Measurements from ENCODE around the gene BCAS3. TPM values are rescaled to one million over a fixed set of nuclear protein-coding genes. Genes with fewer than 3 reads are reported as not detected.
A peak's percentile ranks its signal among the peaks of the same experiment; 100 is the strongest.
"Not testable (repeated sequence)": the region's sequence is repeated elsewhere in the genome, so short reads cannot be mapped to it uniquely, and the experiment has no call there.

BCAS3 gene
- total and polyA plus RNA-seq, 10 donors: 3.7 to 56.0 (median 42.3) TPM

- Histone ChIP-seq H3K27me3 (replicated peaks in 1 of 7) (no peaks in the 10 kb centered on the region), H3K4me1 (no peaks in the 10 kb centered on the region), H3K36me3 (no peaks in the 10 kb centered on the region), H3K27ac (no peak overlapping the region), H3K4me3 (no peak overlapping the region), H3K9me3 (no peaks in the 10 kb centered on the region)
- intact Hi-C loops (cut with DNase I; ENCODE audit: low total_unique reads): no loop called here
- TF ChIP-seq CTCF (IDR thresholded peaks at IDR 0.05 in 8 of 11, conservative IDR thresholded peaks at IDR 0.05 in 3 of 11): no peak
- no peak for TF ChIP-seq POLR2A (IDR thresholded peaks at IDR 0.05)
- TF ChIP-seq POLR2AphosphoS5 (IDR thresholded peaks at IDR 0.05): no peak
- DNase-seq: no peak
- WGBS, 5 donors: 87 to 93% (median 91%) methylated on average over 6 of the region's 6 CpGs
Observed at GRCh38 chr17:60934723-60935122, 257.1 kb downstream of the BCAS3 start.

- intact Hi-C loops (cut with DNase I; ENCODE audit: low total_unique reads); H3K27ac ChIP-seq; H3K36me3 ChIP-seq; H3K9me3 ChIP-seq; H3K4me1 ChIP-seq; DNase-seq; H3K4me3 ChIP-seq; H3K27me3 ChIP-seq (replicated peaks in 1 of 7): not testable (repeated sequence)
Observed at GRCh38 chr17:60935991-60936390, 258.3 kb downstream of the BCAS3 start.

- no peak for DNase-seq
- H3K27ac ChIP-seq: no peak overlapping the region
- no peaks in the 10 kb centered on the region for H3K36me3 ChIP-seq
- TF ChIP-seq POLR2A (IDR thresholded peaks at IDR 0.05) (no peak), POLR2AphosphoS5 (IDR thresholded peaks at IDR 0.05) (no peak), CTCF (IDR thresholded peaks at IDR 0.05 in 8 of 11, conservative IDR thresholded peaks at IDR 0.05 in 3 of 11) (no peak)
- WGBS, 5 donors: 93 to 100% (median 97%) methylated on average over 2 of the region's 2 CpGs
- no peaks in the 10 kb centered on the region for H3K27me3 ChIP-seq (replicated peaks in 1 of 7)
- intact Hi-C loops (cut with DNase I; ENCODE audit: low total_unique reads): no loop called here
- peaks cover 0 to 3% (median 0%) of the 10 kb centered on the region in 6 donors for H3K4me1 ChIP-seq
- no peaks in the 10 kb centered on the region for H3K9me3 ChIP-seq
- no peak overlapping the region for H3K4me3 ChIP-seq
Observed at GRCh38 chr17:60939318-60939717, 261.7 kb downstream of the BCAS3 start.

GRCh38 chr17:60941028-60941427 is 263.4 kb downstream of the BCAS3 start:
- H3K27ac ChIP-seq: peak overlapping the region in 4 of 8 donors; percentile 21 to 44 (median 34)
- no peaks in the 10 kb centered on the region for H3K36me3 ChIP-seq
- H3K4me3 ChIP-seq: no peak overlapping the region
- intact Hi-C loops (cut with DNase I; ENCODE audit: low total_unique reads): no loop called here
- TF ChIP-seq POLR2AphosphoS5 (IDR thresholded peaks at IDR 0.05): peak in 1 of 3 donors; percentile 30
- TF ChIP-seq CTCF (IDR thresholded peaks at IDR 0.05 in 8 of 11, conservative IDR thresholded peaks at IDR 0.05 in 3 of 11): no peak
- no peak for TF ChIP-seq POLR2A (IDR thresholded peaks at IDR 0.05)
- H3K27me3 ChIP-seq (replicated peaks in 1 of 7): no peaks in the 10 kb centered on the region
- H3K9me3 ChIP-seq: no peaks in the 10 kb centered on the region
- no peak for DNase-seq
- WGBS, 5 donors: 52 to 74% (median 71%) methylated on average over 5 of the region's 5 CpGs
- H3K4me1 ChIP-seq: peaks cover 0 to 3% (median 0%) of the 10 kb centered on the region in 6 donors

- intact Hi-C loops (cut with DNase I; ENCODE audit: low total_unique reads): no loop called here
- no peak for TF ChIP-seq CTCF (IDR thresholded peaks at IDR 0.05 in 8 of 11, conservative IDR thresholded peaks at IDR 0.05 in 3 of 11)
- no peak for TF ChIP-seq POLR2AphosphoS5 (IDR thresholded peaks at IDR 0.05)
- no peak for TF ChIP-seq POLR2A (IDR thresholded peaks at IDR 0.05)
- Histone ChIP-seq H3K4me3 (no peak overlapping the region), H3K27ac (peak overlapping the region in 3 of 8 donors; percentile 7 to 44 (median 28)), H3K9me3 (no peaks in the 10 kb centered on the region), H3K4me1 (peaks cover 0 to 3% (median 0%) of the 10 kb centered on the region in 6 donors), H3K27me3 (replicated peaks in 1 of 7) (no peaks in the 10 kb centered on the region), H3K36me3 (no peaks in the 10 kb centered on the region)
- WGBS, 5 donors: 64 to 80% (median 78%) methylated on average over 2 of the region's 2 CpGs
- no peak for DNase-seq
Observed at GRCh38 chr17:60941571-60941970, 263.9 kb downstream of the BCAS3 start.

Measured in spleen (tissue), 11 donors.